HepG2 (cell line): ENCODE measurements around the gene DENND4A. TPM values are rescaled to one million over a fixed set of nuclear protein-coding genes. Genes with fewer than 3 reads are reported as not detected.

Source experiments
- CREM ChIP-seq, 2 experiments: sonication (generic) in 1 of 2; formaldehyde crosslinking in 1 of 2; IDR thresholded peaks; 2 replicates each; pipeline versions ENCODE4 v1.4.0 to v1.6.1; 2016 to 2020; ENCODE audit warnings: antibody characterized with exemption in 1 of 2, mild to moderate bottlenecking in 1 of 2, missing genetic modification reagents in 1 of 2
- DNMT1 ChIP-seq: sonication (generic); formaldehyde crosslinking; IDR thresholded peaks from 2 replicates; pipeline ENCODE4 v1.5.1; 2020; ENCODE audit warnings: mild to moderate bottlenecking, missing genetic modification reagents
- EP300 ChIP-seq, 3 experiments: sonication (generic) in 1 of 3; formaldehyde crosslinking in 1 of 3; IDR thresholded peaks; 2 replicates each; pipeline versions ENCODE4 v1.5.1 to v1.6.1; 2011 to 2020; ENCODE audit warnings: low read depth in 2 of 3, low read length in 2 of 3, borderline replicate concordance in 1 of 3, improper control_type of control experiment in 1 of 3, mild to moderate bottlenecking in 1 of 3, missing genetic modification reagents in 1 of 3, moderate library complexity in 1 of 3
- NCOA5 ChIP-seq: sonication (generic); formaldehyde crosslinking; IDR thresholded peaks from 2 replicates; pipeline ENCODE4 v1.4.0; 2020; ENCODE audit warnings: missing genetic modification reagents
- ONECUT2 ChIP-seq: sonication (generic); formaldehyde crosslinking; IDR thresholded peaks from 2 replicates; pipeline ENCODE4 v1.4.0; 2020; ENCODE audit warnings: missing genetic modification reagents
- POLR2AphosphoS5 ChIP-seq: IDR thresholded peaks from 2 replicates; pipeline ENCODE4 v1.6.1; 2012; ENCODE audit warnings: low read depth, low read length
- SAFB2 ChIP-seq: sonication (generic); formaldehyde crosslinking; IDR thresholded peaks from 2 replicates; pipeline ENCODE4 v1.5.1; 2020; ENCODE audit warnings: missing genetic modification reagents, low read depth, mild to moderate bottlenecking, borderline replicate concordance
- SAP130 ChIP-seq: IDR thresholded peaks from 2 replicates; pipeline ENCODE4 v1.6.1; 2016; ENCODE audit warnings: low read depth
- SSRP1 ChIP-seq: IDR thresholded peaks from 2 replicates; pipeline ENCODE4 v1.6.1; 2016; ENCODE audit warnings: control low read depth
- TARDBP ChIP-seq: sonication (generic); formaldehyde crosslinking; IDR thresholded peaks from 2 replicates; pipeline ENCODE4 v1.8.0; 2022; ENCODE audit warnings: mild to moderate bottlenecking, missing genetic modification reagents
- ZBTB42 ChIP-seq: sonication (generic); formaldehyde crosslinking; IDR thresholded peaks from 2 replicates; pipeline ENCODE4 v1.5.0; 2020; ENCODE audit warnings: mild to moderate bottlenecking, missing genetic modification reagents
- ZNF17 ChIP-seq: sonication (generic); formaldehyde crosslinking; IDR thresholded peaks from 2 replicates; pipeline ENCODE4 v1.5.0; 2020; ENCODE audit warnings: mild to moderate bottlenecking, missing genetic modification reagents
- ZNF3 ChIP-seq: IDR thresholded peaks from 2 replicates; pipeline ENCODE4 v1.7.0; 2017; ENCODE audit warnings: inconsistent platforms
- ZNF317 ChIP-seq: sonication (generic); formaldehyde crosslinking; IDR thresholded peaks from 2 replicates; pipeline ENCODE4 v1.5.0; 2020; ENCODE audit warnings: mild to moderate bottlenecking, missing genetic modification reagents
- ZNF629 ChIP-seq: sonication (generic); formaldehyde crosslinking; conservative IDR thresholded peaks from 2 replicates; pipeline ENCODE4 v1.5.0; 2020; ENCODE audit warnings: missing genetic modification reagents
- ZNF720 ChIP-seq: sonication (generic); formaldehyde crosslinking; IDR thresholded peaks from 2 replicates; pipeline ENCODE4 v1.4.0; 2020; ENCODE audit warnings: missing genetic modification reagents
- ZNF773 ChIP-seq: sonication (generic); formaldehyde crosslinking; IDR thresholded peaks from 2 replicates; pipeline ENCODE4 v1.4.0; 2020; ENCODE audit warnings: missing genetic modification reagents, borderline replicate concordance
- ZNF878 ChIP-seq: sonication (generic); formaldehyde crosslinking; IDR thresholded peaks from 2 replicates; pipeline ENCODE4 v1.8.1; 2023; ENCODE audit warnings: mild to moderate bottlenecking, missing genetic modification reagents, moderate library complexity
- polyA plus RNA-seq, 8 experiments: library from polyadenylated mRNA; depleted of rRNA in 3 of 8; stranded (reverse) in 7 of 8; unstranded in 1 of 8; fragments of >200 nt; fragmentation: Illumina TruSeq in 4 of 8; extraction: Trizol in 4 of 8; gene quantifications; 2 replicates each; pipeline versions ENCODE4 v1.2.1 to v1.2.3, GENCODE V29; 2011 to 2016; ENCODE audit warnings: low read depth in 4 of 8, missing spikeins in 1 of 8, mixed read lengths in 1 of 8; ENCODE audit not compliant: insufficient read depth in 1 of 8
- total RNA-seq, 5 experiments: library from RNA; depleted of rRNA; stranded (reverse); fragments of >200 nt; fragmentation: Illumina TruSeq; extraction: Trizol; gene quantifications; 2 replicates each; pipeline ENCODE4 v1.2.3, GENCODE V29; 2016; ENCODE audit warnings: low read depth in 1 of 5
- TF ChIP-seq, protein P1 (sequence below), 2 experiments: sonication (generic) in 1 of 2; formaldehyde crosslinking in 1 of 2; IDR thresholded peaks; 2 replicates each; pipeline versions ENCODE4 v1.4.0 to v1.6.1; 2018 to 2020; ENCODE audit warnings: missing genetic modification reagents in 2 of 2, borderline replicate concordance in 1 of 2, low read depth in 1 of 2, mild to moderate bottlenecking in 1 of 2, missing biosample characterization in 1 of 2
- TF ChIP-seq, protein P2 (sequence below): sonication (generic); formaldehyde crosslinking; IDR thresholded peaks from 2 replicates; pipeline ENCODE4 v1.4.0; 2020; ENCODE audit warnings: mild to moderate bottlenecking, low read depth, missing genetic modification reagents
- TF ChIP-seq, protein P3 (sequence below): sonication (generic); formaldehyde crosslinking; IDR thresholded peaks from 2 replicates; pipeline ENCODE4 v1.8.1; 2023; ENCODE audit warnings: mild to moderate bottlenecking, inconsistent platforms, moderate library complexity, missing genetic modification reagents, borderline replicate concordance
- TF ChIP-seq, protein P4 (sequence below): sonication (generic); formaldehyde crosslinking; IDR thresholded peaks from 2 replicates; pipeline ENCODE4 v1.8.0; 2022; ENCODE audit warnings: mild to moderate bottlenecking, missing genetic modification reagents, borderline replicate concordance
- TF ChIP-seq, protein P5 (sequence below): sonication (generic); formaldehyde crosslinking; IDR thresholded peaks from 2 replicates; pipeline ENCODE4 v1.4.0; 2020; ENCODE audit warnings: missing genetic modification reagents

The DENND4A gene
- total and polyA plus RNA-seq, 2 of the 13 experiments (the other 11 are each of a cell fraction or from before 2014, with no cell fraction given) = 13.2 to 18.6 TPM

DNA sequence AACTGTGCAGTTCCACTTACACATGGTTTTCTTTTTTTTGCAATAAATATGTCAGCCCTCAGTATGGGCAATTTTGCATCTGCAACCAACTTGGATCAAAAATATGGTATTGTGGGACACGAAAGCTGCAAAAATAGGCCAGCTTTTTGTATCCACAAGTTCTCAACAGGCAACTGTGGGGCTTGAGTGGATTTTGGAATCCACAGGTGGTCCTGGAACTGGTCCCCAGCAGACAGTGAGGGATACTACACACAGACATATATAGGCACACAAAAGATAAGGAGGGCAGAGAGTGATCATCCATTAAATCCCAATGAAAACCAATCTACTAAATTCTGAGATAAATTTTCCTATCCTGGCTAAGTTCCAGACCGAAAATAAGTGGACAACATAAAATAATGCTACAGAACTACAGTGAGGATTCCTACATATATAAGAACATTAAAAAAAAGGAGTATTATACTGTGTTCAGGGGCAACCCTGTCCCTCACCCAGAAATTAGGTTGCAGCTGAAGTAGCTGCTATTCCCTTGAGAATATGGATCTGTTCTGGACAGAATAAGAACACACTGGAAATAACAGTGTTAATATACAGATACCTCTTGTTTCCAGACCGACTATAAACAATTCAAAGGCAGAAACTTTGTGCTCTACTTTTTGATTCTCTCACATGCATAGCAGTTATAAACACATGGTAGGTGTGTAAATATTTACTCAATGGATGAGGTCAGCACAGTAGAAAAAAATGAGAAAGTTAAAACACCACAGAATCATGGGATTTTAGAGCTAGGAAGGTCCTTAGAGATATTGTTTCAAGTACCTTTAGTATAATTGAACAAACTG lies 25.4 kb downstream of the DENND4A start (continued):
- TF ChIP-seq, protein P1, sequence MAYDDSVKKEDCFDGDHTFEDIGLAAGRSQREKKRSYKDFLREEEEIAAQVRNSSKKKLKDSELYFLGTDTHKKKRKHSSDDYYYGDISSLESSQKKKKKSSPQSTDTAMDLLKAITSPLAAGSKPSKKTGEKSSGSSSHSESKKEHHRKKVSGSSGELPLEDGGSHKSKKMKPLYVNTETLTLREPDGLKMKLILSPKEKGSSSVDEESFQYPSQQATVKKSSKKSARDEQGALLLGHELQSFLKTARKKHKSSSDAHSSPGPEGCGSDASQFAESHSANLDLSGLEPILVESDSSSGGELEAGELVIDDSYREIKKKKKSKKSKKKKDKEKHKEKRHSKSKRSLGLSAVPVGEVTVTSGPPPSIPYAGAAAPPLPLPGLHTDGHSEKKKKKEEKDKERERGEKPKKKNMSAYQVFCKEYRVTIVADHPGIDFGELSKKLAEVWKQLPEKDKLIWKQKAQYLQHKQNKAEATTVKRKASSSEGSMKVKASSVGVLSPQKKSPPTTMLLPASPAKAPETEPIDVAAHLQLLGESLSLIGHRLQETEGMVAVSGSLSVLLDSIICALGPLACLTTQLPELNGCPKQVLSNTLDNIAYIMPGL (CRISPR knock-in tag; IDR thresholded peaks at IDR 0.05; ENCODE audit: borderline replicate concordance in 1 of 2, low read depth in 1 of 2) = no peak
- TF ChIP-seq ZNF317 (CRISPR knock-in tag) (no peak), SSRP1 (CRISPR knock-in tag) (no peak), ZNF773 (CRISPR knock-in tag) (no peak), EP300 (IDR thresholded peaks at IDR 0.05; ENCODE audit: low read depth in 2 of 2, low read length in 2 of 2) (peak in 1 of 2 experiments; percentile 45; a peak in 1 of 4 replicates), EP300 (CRISPR knock-in tag; IDR thresholded peaks at IDR 0.05; ENCODE audit: borderline replicate concordance) (no peak), CREM (IDR thresholded peaks at IDR 0.05) (peak; percentile 41), CREM (CRISPR knock-in tag; IDR thresholded peaks at IDR 0.05) (no peak), SAP130 (CRISPR knock-in tag) (peak; percentile 50; the same call in 1 of the 2 replicates), NCOA5 (CRISPR knock-in tag) (no peak), ZNF878 (CRISPR knock-in tag) (peak; percentile 53; the same call in 1 of the 2 replicates), ONECUT2 (CRISPR knock-in tag) (no peak), POLR2AphosphoS5 (no peak), ZNF720 (no peak), SAFB2 (CRISPR knock-in tag) (no peak), DNMT1 (CRISPR knock-in tag) (no peak), ZBTB42 (CRISPR knock-in tag) (no peak), TARDBP (no peak), ZNF3 (no peak), ZNF17 (CRISPR knock-in tag) (no peak), ZNF629 (CRISPR knock-in tag) (no peak)
- TF ChIP-seq, protein P2, sequence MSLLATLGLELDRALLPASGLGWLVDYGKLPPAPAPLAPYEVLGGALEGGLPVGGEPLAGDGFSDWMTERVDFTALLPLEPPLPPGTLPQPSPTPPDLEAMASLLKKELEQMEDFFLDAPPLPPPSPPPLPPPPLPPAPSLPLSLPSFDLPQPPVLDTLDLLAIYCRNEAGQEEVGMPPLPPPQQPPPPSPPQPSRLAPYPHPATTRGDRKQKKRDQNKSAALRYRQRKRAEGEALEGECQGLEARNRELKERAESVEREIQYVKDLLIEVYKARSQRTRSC (CRISPR knock-in tag) = no peak
- TF ChIP-seq, protein P3, sequence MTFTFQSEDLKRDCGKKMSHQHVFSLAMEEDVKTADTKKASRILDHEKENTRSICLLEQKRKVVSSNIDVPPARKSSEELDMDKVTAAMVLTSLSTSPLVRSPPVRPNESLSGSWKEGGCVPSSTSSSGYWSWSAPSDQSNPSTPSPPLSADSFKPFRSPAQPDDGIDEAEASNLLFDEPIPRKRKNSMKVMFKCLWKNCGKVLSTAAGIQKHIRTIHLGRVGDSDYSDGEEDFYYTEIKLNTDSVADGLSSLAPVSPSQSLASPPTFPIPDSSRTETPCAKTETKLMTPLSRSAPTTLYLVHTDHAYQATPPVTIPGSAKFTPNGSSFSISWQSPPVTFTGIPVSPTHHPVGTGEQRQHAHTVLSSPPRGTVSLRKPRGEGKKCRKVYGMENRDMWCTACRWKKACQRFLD (CRISPR knock-in tag) = no peak
- TF ChIP-seq, protein P4, sequence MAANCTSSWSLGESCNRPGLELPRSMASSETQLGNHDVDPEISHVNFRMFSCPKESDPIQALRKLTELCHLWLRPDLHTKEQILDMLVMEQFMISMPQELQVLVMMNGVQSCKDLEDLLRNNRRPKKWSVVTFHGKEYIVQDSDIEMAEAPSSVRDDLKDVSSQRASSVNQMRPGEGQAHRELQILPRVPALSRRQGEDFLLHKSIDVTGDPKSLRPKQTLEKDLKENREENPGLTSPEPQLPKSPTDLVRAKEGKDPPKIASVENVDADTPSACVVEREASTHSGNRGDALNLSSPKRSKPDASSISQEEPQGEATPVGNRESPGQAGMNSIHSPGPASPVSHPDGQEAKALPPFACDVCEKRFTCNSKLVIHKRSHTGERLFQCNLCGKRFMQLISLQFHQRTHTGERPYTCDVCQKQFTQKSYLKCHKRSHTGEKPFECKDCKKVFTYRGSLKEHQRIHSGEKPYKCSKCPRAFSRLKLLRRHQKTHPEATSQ = no peak
- TF ChIP-seq, protein P5, sequence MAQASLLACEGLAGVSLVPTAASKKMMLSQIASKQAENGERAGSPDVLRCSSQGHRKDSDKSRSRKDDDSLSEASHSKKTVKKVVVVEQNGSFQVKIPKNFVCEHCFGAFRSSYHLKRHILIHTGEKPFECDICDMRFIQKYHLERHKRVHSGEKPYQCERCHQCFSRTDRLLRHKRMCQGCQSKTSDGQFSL (CRISPR knock-in tag) = no peak
